Posterior cingulate gyrus (tissue), 11 donors: ENCODE measurements around the gene CHST11.

Source experiments
- DNase-seq, 10 donors: peaks; one replicate each; pipeline versions ENCODE4 v3.0.0 to v3.0.0-alpha.2; 2020 to 2021; ENCODE audit warnings: mixed read lengths in 3 of 10
- intact Hi-C: fragments of 100-400 bp; cut with DNase I; formaldehyde crosslinking; loops from one replicate; pipeline ENCODE4 v1.15.1; 2023

CHST11 gene

GRCh38 chr12:104499668-104500332, 43.1 kb downstream of the CHST11 start:
- DNase-seq: no peak

GRCh38 chr12:104501115-104501514, 44.4 kb downstream of the CHST11 start:
- intact Hi-C loops: no loop called here
- DNase-seq: no peak

More at GRCh38 chr12:104499668-104500332, 43.1 kb downstream of the CHST11 start:
- intact Hi-C loops: no loop called here

GRCh38 chr12:104501660-104502059, 44.9 kb downstream of the CHST11 start:
- no peak for DNase-seq
- intact Hi-C loops: no loop called here

- DNase-seq: no peak
- intact Hi-C loops: no loop called here
Measured at GRCh38 chr12:104502217-104502616, 45.5 kb downstream of the CHST11 start.

GRCh38 chr12:104502638-104503037, 45.9 kb downstream of the CHST11 start:
- intact Hi-C loops: no loop called here
- DNase-seq: no peak

GRCh38 chr12:104503191-104503590, 46.4 kb downstream of the CHST11 start:
- intact Hi-C loops: no loop called here
- no peak for DNase-seq

- intact Hi-C loops: no loop called here
- no peak for DNase-seq
Measured at GRCh38 chr12:104504146-104504545, 47.4 kb downstream of the CHST11 start.

- intact Hi-C loops: no loop called here
- DNase-seq: no peak
Measured at GRCh38 chr12:104505095-104505818, 48.5 kb downstream of the CHST11 start.

- intact Hi-C loops: no loop called here
Measured at GRCh38 chr12:104506676-104507401, 50.1 kb downstream of the CHST11 start.

GRCh38 chr12:104507672-104508071, 50.9 kb downstream of the CHST11 start:
- intact Hi-C loops: no loop called here
- no peak for DNase-seq

More at GRCh38 chr12:104506676-104507401, 50.1 kb downstream of the CHST11 start:
- no peak for DNase-seq

- intact Hi-C loops: no loop called here
- no peak for DNase-seq
Measured at GRCh38 chr12:104508752-104509446, 52.2 kb downstream of the CHST11 start.

GRCh38 chr12:104510145-104510872, 53.6 kb downstream of the CHST11 start:
- intact Hi-C loops: no loop called here
- DNase-seq: no peak

- no peak for DNase-seq
- intact Hi-C loops: no loop called here
Measured at GRCh38 chr12:104510873-104511440, 54.2 kb downstream of the CHST11 start.

- DNase-seq: no peak
- intact Hi-C loops: no loop called here
Measured at GRCh38 chr12:104513681-104514080, 56.9 kb downstream of the CHST11 start.

- intact Hi-C loops: no loop called here
- DNase-seq: no peak
Measured at GRCh38 chr12:104514092-104514810, 57.5 kb downstream of the CHST11 start.

GRCh38 chr12:104515899-104516298, 59.2 kb downstream of the CHST11 start:
- intact Hi-C loops: no loop called here
- no peak for DNase-seq

GRCh38 chr12:104516821-104517220, 60.1 kb downstream of the CHST11 start:
- intact Hi-C loops: no loop called here
- DNase-seq: no peak

GRCh38 chr12:104517880-104518279, 61.1 kb downstream of the CHST11 start:
- intact Hi-C loops: no loop called here

More at GRCh38 chr12:104517880-104518279, 61.1 kb downstream of the CHST11 start:
- peak in 1 of 10 donors; percentile 52 for DNase-seq
